ENCODE results near the gene C9orf78. TPM values are rescaled to one million over a fixed set of nuclear protein-coding genes. Genes with fewer than 3 reads are reported as not detected.

The C9orf78 gene
- total and polyA plus RNA-seq, 2 of the 8 experiments (the other 6 are each of a cell fraction or from before 2014, with no cell fraction given) = 17.4 to 40.6 TPM

GRCh38 chr9:129845373-129845772 lies 10.3 kb upstream of the C9orf78 start (continued):
- TF ChIP-seq ATF3 (IDR thresholded peaks at IDR 0.05; ENCODE audit: insufficient read depth, low read depth, low read length) (no peak), SP2 (IDR thresholded peaks at IDR 0.05; ENCODE audit: low read length) (no peak), JUN (IDR thresholded peaks at IDR 0.05; ENCODE audit: low read depth, low read length) (no peak), EGR1 (IDR thresholded peaks at IDR 0.05; ENCODE audit: borderline replicate concordance, low read depth, low read length) (no peak), CTCF (IDR thresholded peaks at IDR 0.05; ENCODE audit: control extremely low read depth in 1 of 3, insufficient read depth in 1 of 3, low read depth in 1 of 3, low read length in 3 of 3) (no peak), HDAC2 (IDR thresholded peaks at IDR 0.05; ENCODE audit: borderline replicate concordance in 1 of 2, low read depth in 2 of 2, low read length in 2 of 2) (no peak), GABPA (IDR thresholded peaks at IDR 0.05; ENCODE audit: borderline replicate concordance, insufficient read depth, low read length) (no peak)
